Mesothelial cell of epicardium (in vitro differentiated cells): ENCODE measurements around the gene MTARC1. TPM values are rescaled to one million over a fixed set of nuclear protein-coding genes. Genes with fewer than 3 reads are reported as not detected.

Experiments
- DNase-seq, 2 experiments: peaks; one replicate each; pipeline ENCODE4 v3.0.0; 2021; ENCODE audit warnings: low spot score in 2 of 2; ENCODE audit not compliant: unreplicated experiment in 2 of 2
- H3K27ac Mint-ChIP-seq: 2 replicates; pipeline ENCODE4 v1.8.0; 2021; ENCODE audit warnings: mixed read lengths
- H3K27me3 Mint-ChIP-seq: 2 replicates; pipeline ENCODE4 v1.8.0; 2021; ENCODE audit warnings: low read depth, mixed read lengths
- H3K36me3 Mint-ChIP-seq: 2 replicates; pipeline ENCODE4 v1.8.0; 2021; ENCODE audit warnings: mixed read lengths
- H3K4me1 Mint-ChIP-seq: 2 replicates; pipeline ENCODE4 v1.8.0; 2021; ENCODE audit warnings: mixed read lengths
- H3K4me3 Mint-ChIP-seq: 2 replicates; pipeline ENCODE4 v1.8.0; 2021; ENCODE audit warnings: mild to moderate bottlenecking, moderate library complexity, mixed read lengths
- H3K9me3 Mint-ChIP-seq: 2 replicates; pipeline ENCODE4 v1.8.0; 2021; ENCODE audit warnings: mixed read lengths
- CTCF ChIP-seq: fragments of 200-600 bp; sonication (generic); IDR thresholded peaks from one replicate; pipeline ENCODE4 v1.5.0; 2021; ENCODE audit warnings: antibody characterized with exemption; ENCODE audit not compliant: unreplicated experiment
- total RNA-seq: library from RNA; stranded (reverse); gene quantifications from 3 replicates; pipeline ENCODE4 v1.2.1, GENCODE V29; 2021

Gene MTARC1
- total RNA-seq, 1 donor from 2014 or later: 11.9 TPM

DNA sequence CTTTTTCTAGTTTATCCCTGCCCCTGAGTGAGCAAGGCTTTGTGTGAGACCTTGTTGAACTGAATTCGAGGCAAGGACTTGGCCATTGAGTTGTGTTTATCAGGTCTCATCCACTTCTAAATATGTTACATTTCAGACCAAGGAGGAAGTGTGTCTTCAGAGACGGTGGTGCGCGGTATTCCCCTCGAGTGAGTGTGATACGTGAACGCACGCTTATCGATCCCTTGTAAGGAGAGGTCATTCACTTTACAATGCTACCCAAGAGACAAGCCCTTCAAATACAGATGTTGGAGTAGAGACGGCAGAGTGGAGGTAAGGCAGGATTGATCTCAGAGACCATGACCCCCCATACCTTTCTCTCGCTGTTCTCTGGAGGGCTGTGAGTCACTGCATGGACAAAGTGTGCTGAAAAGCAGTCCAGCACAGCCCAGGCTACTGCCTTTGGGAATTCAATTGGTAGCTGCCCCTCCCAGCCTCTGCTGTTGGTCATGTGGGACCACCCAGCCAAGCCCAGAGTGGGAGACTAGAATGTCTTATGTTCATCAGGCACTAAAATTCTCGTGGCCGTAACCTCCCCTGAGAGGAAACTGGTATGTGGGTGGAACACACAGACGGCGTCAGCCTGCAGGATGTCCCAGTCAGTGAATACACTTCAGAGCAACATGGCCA is 16.3 kb upstream of the MTARC1 start:
- peaks cover 6% of the 10 kb centered on the region for H3K36me3 Mint-ChIP-seq
- H3K4me1 Mint-ChIP-seq: peaks cover 6% of the 10 kb centered on the region
- H3K9me3 Mint-ChIP-seq: no peaks in the 10 kb centered on the region
- DNase-seq: no peak
- no peak overlapping the region for H3K27ac Mint-ChIP-seq
- no peak for TF ChIP-seq CTCF
- H3K27me3 Mint-ChIP-seq: no peaks in the 10 kb centered on the region
- no peak overlapping the region for H3K4me3 Mint-ChIP-seq

DNA sequence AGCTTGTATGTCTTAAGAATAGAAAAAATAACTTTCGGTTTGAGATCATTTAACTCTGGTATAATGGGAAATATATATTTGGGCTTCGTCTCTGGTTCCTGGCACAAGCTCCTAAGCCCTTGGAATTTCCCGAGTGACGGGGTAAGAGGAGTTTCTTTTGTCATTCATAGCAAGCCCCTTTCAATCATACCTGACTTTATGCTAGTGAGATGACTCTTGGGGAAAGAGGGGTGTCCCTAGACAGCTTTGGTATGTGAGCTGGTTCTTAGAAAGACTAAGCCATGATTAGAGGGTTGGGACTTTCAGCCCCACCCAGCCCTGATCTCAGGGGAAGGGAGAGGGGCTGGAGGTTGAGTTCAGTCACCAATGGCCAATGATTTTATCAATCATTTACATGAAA is 13.9 kb upstream of the MTARC1 start:
- Mint-ChIP-seq H3K4me3 (no peak overlapping the region), H3K27ac (no peak overlapping the region), H3K9me3 (no peaks in the 10 kb centered on the region), H3K36me3 (peaks cover 6% of the 10 kb centered on the region), H3K4me1 (peaks cover 4% of the 10 kb centered on the region), H3K27me3 (no peaks in the 10 kb centered on the region)
- no peak for DNase-seq
- no peak for TF ChIP-seq CTCF

GRCh38 chr1:220775240-220775853 is 11.4 kb upstream of the MTARC1 start:
- Mint-ChIP-seq H3K4me3 (no peak overlapping the region), H3K27ac (no peak overlapping the region), H3K9me3 (no peaks in the 10 kb centered on the region), H3K27me3 (no peaks in the 10 kb centered on the region), H3K36me3 (no peaks in the 10 kb centered on the region), H3K4me1 (no peaks in the 10 kb centered on the region)
- TF ChIP-seq CTCF: peak; percentile 91
- peak in 1 of 2 experiments; percentile 58 for DNase-seq

GRCh38 chr1:220776254-220776653 is 10.5 kb upstream of the MTARC1 start:
- TF ChIP-seq CTCF: no peak
- H3K27ac Mint-ChIP-seq: no peak overlapping the region
- H3K4me1 Mint-ChIP-seq: no peaks in the 10 kb centered on the region
- no peak overlapping the region for H3K4me3 Mint-ChIP-seq
- DNase-seq: no peak
- no peaks in the 10 kb centered on the region for H3K27me3 Mint-ChIP-seq
- H3K9me3 Mint-ChIP-seq: no peaks in the 10 kb centered on the region
- H3K36me3 Mint-ChIP-seq: no peaks in the 10 kb centered on the region

GRCh38 chr1:220776720-220777326 is 9.9 kb upstream of the MTARC1 start:
- H3K4me3 Mint-ChIP-seq: no peak overlapping the region
- H3K27ac Mint-ChIP-seq: no peak overlapping the region
- peak; percentile 74 to 92 for DNase-seq
- no peaks in the 10 kb centered on the region for H3K27me3 Mint-ChIP-seq
- peak; percentile 85 for TF ChIP-seq CTCF
- H3K9me3 Mint-ChIP-seq: no peaks in the 10 kb centered on the region
- no peaks in the 10 kb centered on the region for H3K36me3 Mint-ChIP-seq
- H3K4me1 Mint-ChIP-seq: no peaks in the 10 kb centered on the region
